22Rv1 (cell line): ENCODE data around the gene IQGAP1.

Experiments used
- CTCF ChIP-seq: fragments of 450-650 bp; IDR thresholded peaks from 2 replicates; pipeline ENCODE4 v1.5.1; 2017; ENCODE audit warnings: mild to moderate bottlenecking
- ZFX ChIP-seq: fragments of 450-650 bp; IDR thresholded peaks from 2 replicates; pipeline ENCODE4 v1.6.1; 2017; ENCODE audit warnings: antibody characterized with exemption, borderline replicate concordance

DNA sequence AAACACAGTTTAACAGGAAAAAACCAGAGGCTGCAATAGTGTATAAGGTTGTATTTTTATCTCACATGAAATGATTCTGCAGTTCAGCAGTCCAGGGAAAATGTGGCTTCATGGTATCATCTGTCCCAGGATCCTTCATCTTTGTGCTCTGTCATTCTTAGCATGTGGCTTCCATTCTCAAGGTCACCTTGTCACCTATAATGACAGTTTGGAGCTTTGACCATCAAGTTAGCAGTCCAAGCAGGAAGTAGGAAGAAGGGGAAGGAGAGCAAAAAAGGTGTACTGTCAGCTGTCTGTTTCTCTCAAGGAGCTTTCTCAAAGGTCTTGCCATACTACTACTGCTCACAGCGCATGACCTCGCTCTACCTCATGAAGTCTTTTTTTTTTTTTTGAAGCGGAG lies 83.1 kb downstream of the IQGAP1 start:
- no peak for TF ChIP-seq CTCF
- TF ChIP-seq ZFX = no peak
